Neural cell (in vitro differentiated cells): ENCODE data around the gene OR10D3. TPM values are rescaled to one million over a fixed set of nuclear protein-coding genes. Genes with fewer than 3 reads are reported as not detected.
"Not testable (repeated sequence)": the region's sequence is repeated elsewhere in the genome, so short reads cannot be mapped to it uniquely, and the experiment has no call there.

Experiments
- H2AFZ ChIP-seq: fragments of 200-600, 300-800 bp; sonication (generic), shearing (Covaris generic); 2 replicates; pipeline ENCODE4 v1.6.0; 2014; ENCODE audit warnings: low read depth, mild to moderate bottlenecking, antibody characterized with exemption, low read length, moderate library complexity
- H3F3A ChIP-seq: fragments of 200-600 bp; shearing (Covaris generic); 2 replicates; pipeline ENCODE4 v1.6.1; 2016; ENCODE audit warnings: mild to moderate bottlenecking, moderate library complexity, mixed read lengths, antibody characterized with exemption, low read length; ENCODE audit not compliant: insufficient read depth, poor library complexity, severe bottlenecking
- H3K27ac ChIP-seq: fragments of 200-600, 300-800 bp; sonication (generic), shearing (Covaris generic); 2 replicates; pipeline ENCODE4 v1.5.1; 2014; ENCODE audit warnings: mild to moderate bottlenecking, low read length, moderate library complexity
- H3K27me3 ChIP-seq: fragments of 300-800, 200-600 bp; sonication (generic), shearing (Covaris generic); 2 replicates; pipeline ENCODE4 v1.6.0; 2014; ENCODE audit warnings: mild to moderate bottlenecking, low read depth, low read length, moderate library complexity; ENCODE audit not compliant: insufficient read depth
- H3K36me3 ChIP-seq: fragments of 300-800, 200-600 bp; sonication (generic), shearing (Covaris generic); 2 replicates; pipeline ENCODE4 v1.5.1; 2014; ENCODE audit warnings: mild to moderate bottlenecking, antibody characterized with exemption, low read length, moderate library complexity; ENCODE audit not compliant: insufficient read depth
- H3K4me2 ChIP-seq: fragments of 300-800, 200-600 bp; sonication (generic), shearing (Covaris generic); 2 replicates; pipeline ENCODE4 v1.6.0; 2014; ENCODE audit warnings: mild to moderate bottlenecking, low read length
- H3K4me3 ChIP-seq: fragments of 300-800, 200-600 bp; sonication (generic), shearing (Covaris generic); 2 replicates; pipeline ENCODE4 v1.5.1; 2014; ENCODE audit warnings: mild to moderate bottlenecking, low read length, moderate library complexity
- H3K79me2 ChIP-seq: fragments of 200-600 bp; shearing (Covaris generic); replicated peaks from 2 replicates; pipeline ENCODE4 v1.6.0; 2014; ENCODE audit warnings: mild to moderate bottlenecking, low read length, moderate library complexity; ENCODE audit not compliant: insufficient read depth
- H3K9ac ChIP-seq: fragments of 300-800, 200-600 bp; sonication (generic), shearing (Covaris generic); 2 replicates; pipeline ENCODE4 v1.6.1; 2016; ENCODE audit warnings: mild to moderate bottlenecking, low read length, mixed read lengths
- H3K9me2 ChIP-seq: fragments of 200-600 bp; shearing (Covaris generic); 2 replicates; pipeline ENCODE4 v1.6.1; 2016; ENCODE audit warnings: mild to moderate bottlenecking, low read length, mixed read lengths; ENCODE audit not compliant: insufficient read depth
- H3K9me3 ChIP-seq: fragments of 200-600, 300-800 bp; sonication (generic), shearing (Covaris generic); 2 replicates; pipeline ENCODE4 v1.6.1; 2016; ENCODE audit warnings: mild to moderate bottlenecking, mixed run types, low read length, moderate library complexity, mixed read lengths
- H4K20me1 ChIP-seq: fragments of 200-600 bp; shearing (Covaris generic); 2 replicates; pipeline ENCODE4 v1.6.1; 2016; ENCODE audit warnings: mild to moderate bottlenecking, mixed run types; ENCODE audit not compliant: insufficient read depth
- EP300 ChIP-seq: fragments of 450-650 bp; conservative IDR thresholded peaks from 2 replicates; pipeline ENCODE4 v1.6.1; 2014; ENCODE audit warnings: antibody characterized with exemption, mild to moderate bottlenecking, moderate library complexity; ENCODE audit not compliant: poor library complexity, severe bottlenecking
- EZH2 ChIP-seq: fragments of 200-600, 300-800 bp; shearing (Covaris generic), sonication (generic); IDR thresholded peaks from 2 replicates; pipeline ENCODE4 v1.6.1; 2014; ENCODE audit warnings: antibody characterized with exemption, low read length, borderline replicate concordance, mild to moderate bottlenecking; ENCODE audit not compliant: insufficient read depth, poor library complexity, severe bottlenecking
- MXI1 ChIP-seq: fragments of 450-650 bp; conservative IDR thresholded peaks from 2 replicates; pipeline ENCODE4 v1.6.1; 2014; ENCODE audit warnings: antibody characterized with exemption, mild to moderate bottlenecking; ENCODE audit not compliant: poor library complexity, severe bottlenecking
- POLR2AphosphoS5 ChIP-seq: IDR thresholded peaks from 2 replicates; pipeline ENCODE4 v1.6.1; 2012
- RAD21 ChIP-seq: fragments of 450-650 bp; conservative IDR thresholded peaks from 2 replicates; pipeline ENCODE4 v1.6.1; 2014; ENCODE audit warnings: antibody characterized with exemption, mild to moderate bottlenecking, moderate library complexity
- REST ChIP-seq: IDR thresholded peaks from 2 replicates; pipeline ENCODE4 v1.6.1; 2012; ENCODE audit warnings: borderline replicate concordance
- SMC3 ChIP-seq: fragments of 450-650 bp; conservative IDR thresholded peaks from 2 replicates; pipeline ENCODE4 v1.6.1; 2014; ENCODE audit warnings: antibody characterized with exemption, mild to moderate bottlenecking, moderate library complexity; ENCODE audit not compliant: poor library complexity
- TAF1 ChIP-seq: IDR thresholded peaks from 2 replicates; pipeline ENCODE4 v1.6.1; 2012; ENCODE audit warnings: low read depth
- polyA plus RNA-seq: library from polyadenylated mRNA; depleted of rRNA; stranded (reverse); fragments of >200 nt; gene quantifications from 2 replicates; pipeline ENCODE4 v1.2.3, GENCODE V29; 2014
- TF ChIP-seq, protein P1 (sequence below): fragments of 450-650 bp; IDR thresholded peaks from 2 replicates; pipeline ENCODE4 v1.5.1; 2014; ENCODE audit warnings: antibody characterized with exemption, mild to moderate bottlenecking, moderate library complexity; ENCODE audit not compliant: poor library complexity, severe bottlenecking

Gene OR10D3
- polyA plus RNA-seq, 1 donor from 2014 or later = not detected

DNA sequence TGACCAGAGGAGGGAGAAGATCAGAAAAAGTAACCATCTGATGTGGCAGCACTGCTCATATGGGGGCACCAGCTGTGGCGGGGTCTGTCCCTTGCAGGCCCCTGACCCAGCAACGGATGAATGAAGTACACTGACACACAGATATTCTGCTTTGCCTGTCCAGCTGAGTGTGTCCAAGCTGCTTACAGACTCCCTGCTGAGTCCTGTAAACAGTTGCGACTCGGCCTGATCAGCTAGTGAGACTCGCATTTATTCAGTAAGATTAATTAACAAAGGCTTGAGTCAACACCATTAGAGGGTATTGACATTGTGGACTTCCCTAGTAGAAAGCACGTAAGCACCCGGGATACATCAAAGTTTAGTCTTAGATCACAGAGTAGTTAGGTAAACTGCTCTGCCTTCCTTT, 15.3 kb upstream of the OR10D3 start:
- H3K79me2 ChIP-seq = no peaks in the 10 kb centered on the region
- no peaks in the 10 kb centered on the region for H3K36me3 ChIP-seq
- no peaks in the 10 kb centered on the region for H3K9me3 ChIP-seq
- H3K9me2 ChIP-seq = no peaks in the 10 kb centered on the region
- peaks cover 5% of the 10 kb centered on the region for H3F3A ChIP-seq
- H3K27ac ChIP-seq = no peak overlapping the region
- H2AFZ ChIP-seq = no peak overlapping the region
- H3K27me3 ChIP-seq = no peaks in the 10 kb centered on the region
- TF ChIP-seq EZH2 (no peak), POLR2AphosphoS5 (no peak)
- H4K20me1 ChIP-seq = no peaks in the 10 kb centered on the region
- H3K4me2 ChIP-seq = no peak overlapping the region
- H3K4me3 ChIP-seq = no peak overlapping the region
- H3K9ac ChIP-seq = no peak overlapping the region

DNA sequence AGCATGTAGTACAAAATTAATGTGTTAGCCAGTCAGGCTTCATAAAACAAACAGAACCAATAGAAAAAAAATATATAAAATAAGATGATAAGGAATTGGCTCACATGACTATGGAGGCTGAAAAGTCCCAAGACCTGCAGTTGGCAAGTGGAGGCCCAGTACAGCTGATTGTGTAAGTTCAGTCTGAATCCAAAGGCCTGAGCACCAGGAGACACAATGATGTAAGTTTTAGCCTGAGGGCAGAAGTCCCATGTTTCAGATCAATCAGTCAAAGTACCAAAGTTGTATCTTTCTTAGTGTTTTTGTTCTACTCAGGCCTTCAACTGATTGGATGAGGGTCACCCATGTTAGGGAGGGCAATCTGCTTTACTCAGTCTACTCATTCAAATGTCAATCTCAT, 14.3 kb upstream of the OR10D3 start:
- H3K36me3 ChIP-seq = no peaks in the 10 kb centered on the region
- H2AFZ ChIP-seq = no peak overlapping the region
- no peaks in the 10 kb centered on the region for H3K27me3 ChIP-seq
- no peak overlapping the region for H3K4me3 ChIP-seq
- H3K79me2 ChIP-seq = no peaks in the 10 kb centered on the region
- TF ChIP-seq EZH2 (no peak), TAF1 (no peak), MXI1 (no peak), REST (no peak), SMC3 (no peak), EP300 (no peak), POLR2AphosphoS5 (no peak), RAD21 (no peak)
- TF ChIP-seq, protein P1, sequence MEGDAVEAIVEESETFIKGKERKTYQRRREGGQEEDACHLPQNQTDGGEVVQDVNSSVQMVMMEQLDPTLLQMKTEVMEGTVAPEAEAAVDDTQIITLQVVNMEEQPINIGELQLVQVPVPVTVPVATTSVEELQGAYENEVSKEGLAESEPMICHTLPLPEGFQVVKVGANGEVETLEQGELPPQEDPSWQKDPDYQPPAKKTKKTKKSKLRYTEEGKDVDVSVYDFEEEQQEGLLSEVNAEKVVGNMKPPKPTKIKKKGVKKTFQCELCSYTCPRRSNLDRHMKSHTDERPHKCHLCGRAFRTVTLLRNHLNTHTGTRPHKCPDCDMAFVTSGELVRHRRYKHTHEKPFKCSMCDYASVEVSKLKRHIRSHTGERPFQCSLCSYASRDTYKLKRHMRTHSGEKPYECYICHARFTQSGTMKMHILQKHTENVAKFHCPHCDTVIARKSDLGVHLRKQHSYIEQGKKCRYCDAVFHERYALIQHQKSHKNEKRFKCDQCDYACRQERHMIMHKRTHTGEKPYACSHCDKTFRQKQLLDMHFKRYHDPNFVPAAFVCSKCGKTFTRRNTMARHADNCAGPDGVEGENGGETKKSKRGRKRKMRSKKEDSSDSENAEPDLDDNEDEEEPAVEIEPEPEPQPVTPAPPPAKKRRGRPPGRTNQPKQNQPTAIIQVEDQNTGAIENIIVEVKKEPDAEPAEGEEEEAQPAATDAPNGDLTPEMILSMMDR = no peak
- no peaks in the 10 kb centered on the region for H3K9me2 ChIP-seq
- H3F3A ChIP-seq = peaks cover 5% of the 10 kb centered on the region
- H3K9me3 ChIP-seq = no peaks in the 10 kb centered on the region
- H3K4me2 ChIP-seq = no peak overlapping the region
- no peaks in the 10 kb centered on the region for H4K20me1 ChIP-seq
- no peak overlapping the region for H3K27ac ChIP-seq
- no peak overlapping the region for H3K9ac ChIP-seq

- not testable (repeated sequence) for H2AFZ ChIP-seq, H3K9ac ChIP-seq, H3K36me3 ChIP-seq, H4K20me1 ChIP-seq, H3K27ac ChIP-seq, H3F3A ChIP-seq, H3K9me2 ChIP-seq, H3K4me2 ChIP-seq, H3K79me2 ChIP-seq, H3K4me3 ChIP-seq, H3K27me3 ChIP-seq, H3K9me3 ChIP-seq
These were observed 12.8 kb upstream of the OR10D3 start for GRCh38 chr11:124170315-124170714.
